Right atrium auricular region (tissue), 2 donors: ENCODE measurements around the gene BICRA. TPM values are rescaled to one million over a fixed set of nuclear protein-coding genes. Genes with fewer than 3 reads are reported as not detected.

Experiments
- DNase-seq: peaks from one replicate; pipeline ENCODE4 v3.0.0-alpha.2; 2019; ENCODE audit warnings: low spot score
- H3K27ac ChIP-seq, 2 donors: fragments of 200-600 bp; sonication (generic); 1 replicate in 1 of 2; 2 replicates in 1 of 2; pipeline ENCODE4 v1.5.1; 2016 to 2019
- H3K27me3 ChIP-seq, 2 donors: fragments of 200-600 bp; sonication (generic); one replicate each; pipeline versions ENCODE4 v1.5.1 to v1.6.0; 2017 to 2019
- H3K36me3 ChIP-seq: fragments of 200-600 bp; sonication (generic); one replicate; pipeline ENCODE4 v1.5.1; 2016
- H3K4me1 ChIP-seq, 2 donors: fragments of 200-600 bp; sonication (generic); one replicate each; pipeline versions ENCODE4 v1.5.1 to v1.6.0; 2017 to 2019
- H3K4me3 ChIP-seq, 2 donors: fragments of 200-600 bp; sonication (generic); 1 replicate in 1 of 2; 2 replicates in 1 of 2; pipeline ENCODE4 v1.5.1; 2017 to 2019; ENCODE audit warnings: mild to moderate bottlenecking in 1 of 2, moderate library complexity in 1 of 2
- H3K9me3 ChIP-seq, 2 donors: fragments of 200-600 bp; sonication (generic); one replicate each; pipeline ENCODE4 v1.5.1; 2019
- CTCF ChIP-seq, 2 donors: fragments of 200-600 bp; sonication (generic); IDR thresholded peaks; one replicate each; pipeline ENCODE4 v1.5.1; 2019; ENCODE audit warnings: antibody characterized with exemption in 2 of 2
- total RNA-seq, 2 donors: library from RNA; depleted of rRNA; stranded (reverse); fragments of >200 nt; gene quantifications; one replicate each; pipeline ENCODE4 v1.1.0, GENCODE V29; 2016

BICRA gene
- total RNA-seq, 2 donors from 2014 or later, result 7.0 to 12.6 TPM

- peaks cover 50% of the 10 kb centered on the region for H3K36me3 ChIP-seq
- no peak overlapping the region for H3K4me3 ChIP-seq
- TF ChIP-seq CTCF (IDR thresholded peaks at IDR 0.05), result peak; percentile 41 to 76
- H3K27ac ChIP-seq, result no peak overlapping the region
- no peaks in the 10 kb centered on the region for H3K27me3 ChIP-seq
- peaks cover 0 to 6% of the 10 kb centered on the region in 2 donors for H3K4me1 ChIP-seq
- no peak for DNase-seq
- H3K9me3 ChIP-seq, result no peaks in the 10 kb centered on the region
Observed at GRCh38 chr19:47699360-47699917, 90.5 kb downstream of the BICRA start.

GRCh38 chr19:47700934-47701716, 92.2 kb downstream of the BICRA start:
- Histone ChIP-seq H3K27me3 (no peaks in the 10 kb centered on the region), H3K4me1 (peaks cover 0 to 6% of the 10 kb centered on the region in 2 donors), H3K27ac (no peak overlapping the region), H3K36me3 (peaks cover 39% of the 10 kb centered on the region), H3K4me3 (no peak overlapping the region), H3K9me3 (no peaks in the 10 kb centered on the region)
- no peak for DNase-seq
- no peak for TF ChIP-seq CTCF (IDR thresholded peaks at IDR 0.05)

GRCh38 chr19:47701717-47702552, 93.0 kb downstream of the BICRA start:
- peaks cover 39% of the 10 kb centered on the region for H3K36me3 ChIP-seq
- DNase-seq, result no peak

GRCh38 chr19:47702671-47703070, 93.7 kb downstream of the BICRA start:
- Histone ChIP-seq H3K4me1 (peaks cover 0 to 3% of the 10 kb centered on the region in 2 donors), H3K27me3 (no peaks in the 10 kb centered on the region), H3K4me3 (no peak overlapping the region), H3K27ac (no peak overlapping the region), H3K9me3 (no peaks in the 10 kb centered on the region), H3K36me3 (peaks cover 39% of the 10 kb centered on the region)
- TF ChIP-seq CTCF (IDR thresholded peaks at IDR 0.05), result no peak
- no peak for DNase-seq

More at GRCh38 chr19:47701717-47702552, 93.0 kb downstream of the BICRA start:
- no peaks in the 10 kb centered on the region for H3K27me3 ChIP-seq
- no peak overlapping the region for H3K27ac ChIP-seq
- H3K4me1 ChIP-seq, result peaks cover 0 to 6% of the 10 kb centered on the region in 2 donors
- no peak overlapping the region for H3K4me3 ChIP-seq
- TF ChIP-seq CTCF (IDR thresholded peaks at IDR 0.05), result no peak
- H3K9me3 ChIP-seq, result no peaks in the 10 kb centered on the region

- Histone ChIP-seq H3K36me3 (peaks cover 38% of the 10 kb centered on the region), H3K27ac (no peak overlapping the region), H3K27me3 (no peaks in the 10 kb centered on the region), H3K4me3 (no peak overlapping the region), H3K9me3 (no peaks in the 10 kb centered on the region), H3K4me1 (no peaks in the 10 kb centered on the region)
- no peak for TF ChIP-seq CTCF (IDR thresholded peaks at IDR 0.05)
- DNase-seq, result no peak
Observed at GRCh38 chr19:47703301-47703700, 94.4 kb downstream of the BICRA start.
